NK-92 (cell line): ENCODE measurements around the gene CENPN.

Experiments used
- DNase-seq: peaks from one replicate; lab custom pipeline; 2025; ENCODE audit not compliant: unreplicated experiment; lab: John Stamatoyannopoulos, UW

The CENPN gene, protein sequence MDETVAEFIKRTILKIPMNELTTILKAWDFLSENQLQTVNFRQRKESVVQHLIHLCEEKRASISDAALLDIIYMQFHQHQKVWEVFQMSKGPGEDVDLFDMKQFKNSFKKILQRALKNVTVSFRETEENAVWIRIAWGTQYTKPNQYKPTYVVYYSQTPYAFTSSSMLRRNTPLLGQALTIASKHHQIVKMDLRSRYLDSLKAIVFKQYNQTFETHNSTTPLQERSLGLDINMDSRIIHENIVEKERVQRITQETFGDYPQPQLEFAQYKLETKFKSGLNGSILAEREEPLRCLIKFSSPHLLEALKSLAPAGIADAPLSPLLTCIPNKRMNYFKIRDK

DNA sequence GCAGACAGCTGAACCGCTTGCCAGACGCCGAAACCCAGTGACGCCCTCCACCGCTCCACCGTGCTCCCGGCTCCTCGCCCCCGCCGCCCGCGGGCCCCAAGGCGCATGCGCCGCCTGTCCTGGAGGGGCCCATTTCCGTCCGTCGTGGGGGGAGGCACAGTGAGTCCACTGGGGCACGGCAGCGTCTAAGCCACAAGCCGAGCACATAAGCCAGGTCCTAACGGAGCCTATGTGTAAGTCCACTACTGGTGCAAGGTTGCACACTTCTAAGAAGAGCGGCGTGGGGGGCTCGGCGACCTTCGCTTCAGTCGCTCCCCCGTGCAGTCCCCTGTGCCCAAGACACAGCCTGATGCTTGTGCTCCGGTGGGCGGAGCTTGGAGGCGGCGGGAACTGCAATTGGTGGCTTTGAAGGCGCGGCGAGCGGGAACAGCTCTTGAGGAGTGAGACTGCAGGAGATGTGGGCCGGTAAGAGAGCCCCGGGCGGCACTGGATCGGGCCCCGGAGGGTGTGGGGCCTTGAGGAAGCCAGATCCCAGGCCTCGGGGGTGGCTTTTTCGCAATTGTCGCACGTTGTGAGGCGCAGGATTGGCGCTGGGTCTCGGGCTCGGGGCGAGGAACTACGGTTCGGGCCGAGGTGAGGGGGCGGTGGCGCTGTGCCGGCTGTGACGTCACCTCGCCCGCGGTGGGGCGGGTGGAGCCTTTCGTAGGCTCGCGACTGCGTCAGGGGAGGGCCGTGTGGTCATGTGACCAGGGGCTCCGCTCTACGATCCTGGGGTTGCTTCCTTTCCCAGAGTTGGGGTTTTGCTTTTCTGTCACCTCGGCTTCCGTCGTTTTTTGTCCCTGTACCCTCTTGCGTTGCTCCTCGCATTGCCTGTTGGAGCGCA is at the start of gene CENPN, which contains the start of gene CMC2:
TSS of gene CENPN (plus strand) at position 402 of the 883 bp plus-strand sequence. CDS start 4,726 bp downstream, outside the sequence.
TSS of gene CMC2 (minus strand) at position 73 of the 883 bp plus-strand sequence. CDS start 9,491 bp downstream, outside the sequence.
- peak; percentile 78 for DNase-seq

DNA sequence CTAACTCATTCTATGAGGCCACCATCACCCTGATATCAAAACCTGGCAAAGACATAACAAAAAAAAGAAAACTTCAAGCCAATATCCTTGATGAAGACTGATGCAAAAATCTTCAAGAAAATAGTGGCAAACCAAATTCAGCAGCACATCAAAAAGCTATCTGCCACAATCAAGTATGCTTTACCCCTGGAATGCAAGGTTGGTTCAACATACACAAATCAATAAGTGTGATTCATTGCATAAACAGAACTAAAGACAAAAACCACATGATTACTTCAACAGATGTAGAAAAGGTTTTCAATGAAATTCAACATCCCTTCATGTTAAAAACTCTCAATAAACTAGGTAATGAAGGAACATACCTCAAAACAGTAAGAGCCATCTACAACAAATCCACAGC is 48.7 kb upstream of the CENPN start:
- DNase-seq: no peak

DNA sequence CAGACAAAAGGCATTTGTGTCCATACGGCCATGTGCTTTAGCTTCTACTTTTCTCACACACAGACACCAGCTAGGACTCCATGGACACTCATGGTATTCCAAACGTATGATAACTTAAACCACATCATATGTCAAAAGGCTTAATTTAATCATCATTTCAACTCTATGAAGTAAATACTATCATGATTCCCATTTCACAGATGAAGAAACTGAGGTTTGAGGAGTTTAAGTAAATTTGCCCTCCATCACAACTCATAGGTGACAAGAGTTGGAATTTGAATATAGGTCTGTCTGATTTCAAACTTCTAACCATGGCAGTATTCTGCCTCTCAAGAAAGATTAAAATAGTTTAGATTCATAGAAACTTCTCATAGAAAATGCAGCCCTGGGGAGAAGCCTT is 44.1 kb upstream of the CENPN start:
- no peak for DNase-seq

DNA sequence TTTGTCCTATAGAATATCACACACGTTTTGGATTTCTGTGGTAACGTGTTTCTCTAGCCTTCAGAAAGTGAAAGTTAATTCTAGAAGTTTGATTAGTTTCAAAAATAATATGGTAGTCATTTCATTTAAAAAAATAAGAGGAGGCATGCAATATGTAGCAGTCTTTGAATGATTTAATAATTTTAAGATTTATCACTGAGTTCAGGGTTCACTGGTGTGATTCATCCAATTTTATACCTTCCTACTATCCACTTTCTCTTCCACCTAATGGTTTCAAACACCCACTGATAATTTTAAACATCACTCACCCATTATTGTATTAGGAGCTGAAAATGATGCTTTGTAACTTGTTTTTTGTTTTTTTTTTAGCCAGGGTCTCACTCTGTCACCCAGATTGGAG is 42.7 kb upstream of the CENPN start:
- DNase-seq: no peak

DNA sequence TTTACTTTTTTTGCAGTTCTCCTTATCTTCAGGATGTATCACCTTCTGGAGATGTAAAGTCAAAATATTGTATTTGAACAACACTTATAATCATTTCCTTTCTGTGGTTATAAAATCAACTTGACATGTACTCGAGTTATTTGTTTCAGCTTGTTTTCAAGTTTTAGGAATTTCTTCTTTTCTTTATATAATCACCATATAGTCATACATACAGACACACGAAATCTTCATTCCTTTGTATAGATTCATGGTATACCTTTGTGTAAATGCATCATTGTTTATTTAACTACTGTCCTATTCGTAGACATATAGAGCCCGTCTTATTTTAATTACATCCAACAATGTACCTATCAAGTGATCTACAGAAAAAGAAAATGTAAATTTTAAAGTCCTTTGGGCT is 40.4 kb upstream of the CENPN start:
- no peak for DNase-seq

DNA sequence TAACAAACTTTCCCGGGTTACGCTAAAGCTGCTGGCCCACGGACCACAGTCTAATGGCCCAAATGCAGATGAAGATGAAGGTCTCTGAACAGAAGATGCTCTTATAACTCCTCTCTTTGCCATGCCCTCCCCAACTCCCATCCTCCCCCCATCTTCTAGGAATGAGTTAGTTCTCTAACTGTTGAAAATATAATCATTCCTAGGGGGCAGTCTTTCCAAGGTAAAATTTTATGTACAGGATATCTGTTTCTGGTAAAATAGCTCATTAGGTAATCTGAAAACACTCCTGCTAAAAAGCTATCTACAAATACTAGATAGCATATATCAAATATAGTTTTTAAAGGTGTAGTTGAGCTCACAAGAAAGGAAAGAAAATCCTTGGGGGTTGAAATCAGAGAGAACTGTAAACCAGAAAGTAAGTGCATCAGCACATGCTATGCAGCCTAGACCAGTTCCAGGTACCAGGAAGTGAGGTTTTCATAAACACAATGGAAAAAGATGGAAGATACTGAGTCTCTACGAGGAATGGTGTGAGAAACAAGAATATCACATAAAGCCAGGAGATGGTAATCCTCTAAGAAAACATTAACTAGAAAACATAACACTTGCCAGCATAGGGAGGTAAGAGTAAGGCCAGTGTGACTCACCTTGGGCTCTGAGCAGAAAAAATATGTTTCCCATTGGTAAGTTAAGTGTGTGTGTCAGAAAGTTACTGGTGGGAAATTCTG is 38.5 kb upstream of the CENPN start:
- no peak for DNase-seq

DNA sequence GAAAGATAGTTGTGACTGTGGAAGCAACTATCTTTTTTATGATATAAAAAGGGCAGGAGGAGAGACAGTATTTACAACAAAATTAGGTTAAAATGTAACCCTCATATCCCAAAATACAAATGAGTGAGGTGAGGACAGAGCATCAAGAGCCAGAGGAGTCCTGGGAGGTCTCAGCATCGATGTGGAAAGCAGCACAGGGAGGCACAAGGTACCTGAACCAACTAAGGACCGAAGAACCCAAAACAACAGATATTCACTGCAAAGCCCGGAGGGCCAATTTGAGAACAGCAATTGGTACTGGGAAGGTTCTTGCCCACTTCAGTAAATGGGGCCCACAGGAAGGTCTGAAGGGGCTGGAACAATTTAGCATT is 37.9 kb upstream of the CENPN start:
- DNase-seq: no peak

DNA sequence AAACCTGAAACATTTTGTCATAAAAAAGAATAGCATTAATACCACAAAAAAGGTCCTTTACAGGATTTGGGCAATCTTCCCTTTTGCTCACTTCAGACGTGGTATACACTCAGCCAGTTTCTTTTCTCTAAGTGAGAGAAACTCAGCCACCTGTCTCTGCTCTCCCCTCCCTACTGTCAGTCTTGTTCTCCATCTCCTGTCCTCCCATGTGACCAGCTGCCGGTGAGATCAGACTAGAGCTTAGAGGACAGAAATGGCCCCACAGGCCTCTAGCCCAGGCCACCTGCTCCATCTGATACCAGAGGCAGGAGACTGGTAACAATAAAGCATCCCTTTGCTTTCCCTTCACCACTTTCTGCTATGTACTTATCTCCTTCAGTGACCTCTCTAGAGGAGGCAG is 35.2 kb upstream of the CENPN start:
- no peak for DNase-seq

DNA sequence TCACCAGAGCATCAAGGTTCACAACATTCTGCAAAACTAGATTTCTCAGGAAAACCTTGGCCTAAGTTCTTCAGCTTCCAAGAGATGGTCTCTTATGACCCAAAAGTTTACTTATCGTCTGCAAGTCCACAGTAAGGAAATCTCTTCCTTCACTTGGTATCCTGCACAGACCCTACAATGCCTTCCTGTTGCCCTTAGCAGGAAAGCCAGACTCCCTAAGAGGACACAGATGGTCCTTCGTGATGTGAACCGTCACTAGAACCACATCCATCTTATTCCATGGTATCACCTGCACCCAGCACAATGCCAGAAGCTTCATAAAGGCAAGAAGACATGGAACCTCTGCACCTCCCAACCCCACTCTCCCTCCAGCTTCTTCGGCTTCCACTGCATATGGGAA is 34.4 kb upstream of the CENPN start:
- no peak for DNase-seq

DNA sequence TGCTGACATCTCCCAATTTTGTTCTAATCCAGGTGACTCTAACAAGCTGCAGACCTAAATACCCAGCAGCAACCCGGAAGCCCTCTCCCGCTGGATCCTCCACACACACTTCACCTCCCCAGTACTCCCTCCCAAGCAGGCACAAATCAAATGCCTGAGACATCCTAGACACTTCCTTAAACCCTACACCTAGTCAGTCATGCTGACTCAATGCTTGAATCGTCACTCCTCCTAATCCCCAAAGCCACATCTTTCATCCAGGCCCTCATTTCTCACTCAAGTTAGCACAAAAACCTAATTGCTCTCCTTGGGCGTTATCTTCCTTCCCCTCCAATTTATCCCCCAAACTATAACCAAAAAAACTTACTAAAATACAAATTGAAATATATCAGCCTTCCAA is 33.0 kb upstream of the CENPN start:
- DNase-seq: no peak

DNA sequence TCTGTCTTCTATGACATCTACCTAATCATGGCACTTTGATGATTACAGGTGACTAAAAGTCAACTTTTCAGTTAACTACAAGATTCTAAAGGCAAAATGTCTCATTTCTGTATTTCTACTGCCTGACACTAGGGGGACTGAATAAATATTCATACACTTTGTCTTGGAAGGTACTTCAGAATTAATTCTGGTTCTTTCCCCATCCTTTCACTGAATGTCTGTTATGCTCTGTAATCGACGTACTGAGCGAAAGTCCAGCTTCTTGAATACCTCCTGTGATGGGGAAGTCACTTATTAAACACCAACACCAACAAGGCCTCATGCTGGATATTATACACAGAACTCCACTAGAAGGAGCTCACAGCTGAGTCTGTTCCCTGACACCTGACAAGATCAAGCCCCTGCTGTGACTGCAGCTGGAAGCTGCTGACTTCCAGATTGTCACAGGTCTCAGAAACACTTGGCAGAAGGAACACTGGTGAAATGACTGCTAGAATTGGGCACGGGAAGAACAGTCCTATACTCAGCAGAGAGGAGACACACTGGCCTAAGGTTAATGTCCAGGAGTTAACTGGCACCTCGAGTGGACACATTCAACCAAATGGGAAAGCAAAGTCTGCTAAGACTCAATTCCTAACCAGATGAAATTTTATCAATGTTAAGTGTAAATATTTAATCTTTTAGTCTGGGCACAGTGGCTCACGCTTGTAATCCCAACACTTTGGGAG is 32.2 kb upstream of the CENPN start:
- no peak for DNase-seq

DNA sequence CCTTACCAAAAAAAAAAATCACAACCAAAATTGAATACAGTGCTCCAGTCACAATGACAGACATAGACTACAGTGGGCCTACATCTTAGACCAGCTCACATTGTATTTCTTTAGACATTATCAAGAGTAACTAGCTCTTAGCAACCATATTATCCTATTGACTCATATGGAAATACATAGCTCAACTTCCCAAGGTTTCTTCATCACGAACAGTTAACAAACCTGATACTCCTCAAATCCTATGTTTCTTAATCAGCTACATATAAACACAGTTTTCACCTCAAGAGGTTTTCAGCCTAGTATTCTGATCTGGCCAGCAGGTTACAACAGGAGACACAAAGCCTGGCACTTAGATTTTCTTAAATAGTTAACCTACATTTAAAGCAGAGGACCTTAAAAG is 30.1 kb upstream of the CENPN start:
- no peak for DNase-seq

DNA sequence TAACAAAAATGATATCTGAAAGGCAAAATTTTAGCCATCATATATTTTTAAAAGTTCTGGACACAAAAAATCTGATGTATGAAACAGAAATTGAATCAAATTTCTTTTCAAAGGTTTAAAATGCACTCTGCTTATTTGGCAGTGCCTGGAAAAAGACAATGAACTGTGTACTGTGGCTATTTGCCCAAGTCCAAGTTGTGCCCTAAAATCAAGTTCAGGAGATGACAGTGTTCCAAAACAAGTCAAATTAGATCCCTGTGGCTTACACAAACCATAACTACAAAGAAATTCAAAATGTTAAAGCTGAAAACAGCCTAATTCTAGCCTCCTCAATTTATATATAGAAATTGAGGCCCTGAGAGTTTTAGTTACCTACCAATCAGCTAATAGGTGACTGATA is 25.9 kb upstream of the CENPN start:
- DNase-seq: no peak

DNA sequence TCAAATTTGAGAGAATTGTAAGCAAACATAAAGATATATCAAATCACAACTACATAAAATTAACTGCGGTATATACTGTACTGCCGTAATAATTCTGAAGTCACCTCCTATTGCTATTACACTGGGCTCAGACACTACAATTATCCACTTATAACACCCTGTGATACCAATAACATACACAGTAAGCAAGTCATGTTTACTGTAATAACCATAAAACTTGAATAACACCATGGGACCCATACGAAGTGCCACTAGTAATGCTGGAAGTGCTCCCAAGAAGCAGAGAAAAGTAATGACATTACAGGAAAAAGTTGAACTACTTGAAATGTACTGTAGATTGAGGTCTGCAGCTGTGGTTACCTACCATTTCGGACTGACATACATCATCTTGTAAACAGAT is 24.4 kb upstream of the CENPN start:
- DNase-seq: no peak

DNA sequence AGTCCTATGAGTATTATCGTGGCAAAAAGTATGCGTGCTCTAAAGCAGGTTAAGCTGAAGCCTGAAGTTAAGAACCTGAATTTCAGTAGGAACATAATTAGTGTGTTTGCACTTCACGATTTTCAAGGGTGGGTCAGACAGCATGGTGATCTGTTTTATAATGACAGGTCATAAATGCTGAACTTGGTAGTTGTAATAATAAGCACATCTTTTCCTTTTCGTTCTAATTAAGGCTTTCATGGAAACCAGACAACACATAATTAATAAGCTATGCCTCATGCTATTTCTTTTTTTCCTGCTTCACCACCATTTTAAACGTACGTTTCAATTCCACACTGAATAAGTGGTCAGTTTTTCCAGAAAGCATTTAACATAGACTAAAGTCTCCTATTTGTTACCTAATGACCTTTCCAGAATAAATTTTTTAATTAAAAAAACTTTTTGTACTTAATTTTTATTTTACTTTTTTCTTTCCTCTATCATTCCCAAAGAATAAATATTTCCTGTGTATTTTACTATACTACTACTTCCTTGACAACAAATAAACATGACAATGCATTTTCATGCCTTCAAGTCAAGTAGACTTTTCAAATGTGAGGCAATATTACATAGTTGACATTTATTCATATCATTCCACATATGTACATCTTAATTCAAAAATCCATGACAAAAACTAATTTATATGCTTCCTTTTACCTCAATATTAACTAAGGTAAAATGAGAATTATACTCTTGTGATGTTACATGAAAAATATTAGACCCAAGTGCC is 22.7 kb upstream of the CENPN start:
- no peak for DNase-seq

DNA sequence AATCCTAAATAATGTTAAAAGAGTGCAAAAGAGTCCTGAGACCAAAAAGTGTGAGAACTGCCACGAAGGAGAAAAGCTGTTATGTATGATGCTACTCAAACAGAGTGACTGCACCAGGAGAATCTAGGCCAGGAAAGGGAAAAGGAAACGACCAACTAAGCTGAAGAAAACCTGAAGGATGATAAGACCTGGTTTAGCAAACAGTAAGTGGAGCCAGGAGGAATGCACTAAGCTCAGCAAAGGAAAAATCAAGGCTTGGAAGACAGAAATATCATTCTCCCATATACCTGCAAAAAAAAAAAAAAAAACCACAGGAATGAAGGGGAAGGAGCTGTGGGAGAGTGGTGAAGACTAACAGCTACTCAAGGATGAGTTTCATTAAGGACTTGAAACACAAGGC is 21.4 kb upstream of the CENPN start:
- no peak for DNase-seq

DNA sequence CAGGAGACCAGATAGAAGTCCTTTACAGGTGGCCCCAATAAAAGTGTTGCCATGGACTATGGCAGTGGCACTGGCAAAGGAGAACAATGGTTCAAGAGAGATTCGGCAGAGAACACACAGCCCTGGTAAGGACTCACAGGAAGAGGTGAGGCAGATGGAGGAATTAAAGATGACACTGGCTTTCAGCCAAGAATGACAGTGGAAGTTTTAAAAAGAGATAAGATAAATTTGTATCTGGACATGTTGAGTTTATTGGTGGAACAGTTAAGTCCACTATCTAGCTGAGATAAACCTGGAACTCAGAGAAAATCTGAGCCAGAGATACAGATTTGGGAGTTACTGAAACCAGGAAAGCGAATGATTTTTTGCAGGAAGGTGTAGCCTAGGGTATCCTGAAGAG is 20.5 kb upstream of the CENPN start:
- DNase-seq: no peak

DNA sequence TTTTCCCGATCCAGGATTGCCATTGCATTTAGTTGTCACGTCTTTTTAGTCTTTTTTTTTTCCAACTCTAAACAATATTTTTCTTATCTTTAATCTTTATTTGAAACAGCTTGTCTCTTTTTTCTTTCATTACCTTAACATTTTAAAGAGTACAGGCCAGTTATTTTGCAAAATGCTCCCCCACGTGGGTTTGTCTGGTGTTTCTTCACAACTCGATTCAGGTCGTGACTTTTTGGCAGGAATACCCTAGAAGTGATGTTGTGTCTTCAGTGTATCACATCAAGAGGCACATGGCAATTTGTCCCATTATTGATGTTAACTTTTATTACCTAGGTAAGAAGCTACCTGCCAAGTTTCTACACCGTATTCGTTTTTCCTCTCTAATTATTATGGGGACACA is 18.3 kb upstream of the CENPN start:
- no peak for DNase-seq

DNA sequence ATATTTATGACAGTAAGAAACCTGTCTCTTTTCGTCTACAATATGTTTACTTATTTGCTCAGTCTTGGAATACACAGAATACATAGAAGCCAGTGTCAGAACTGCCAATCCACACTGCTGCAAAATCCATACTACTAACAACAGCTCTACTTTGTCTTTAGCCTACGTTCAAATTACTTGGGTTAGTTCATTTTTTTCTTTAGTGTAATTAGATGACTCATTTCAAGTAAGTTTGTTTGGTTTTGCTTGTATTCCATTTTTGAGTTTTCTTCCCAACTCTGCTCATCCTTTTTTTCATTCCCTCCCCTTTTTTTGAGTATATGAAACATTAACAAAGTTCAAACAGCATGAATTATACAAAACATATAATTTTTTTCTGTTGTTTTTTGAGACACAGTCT is 17.2 kb upstream of the CENPN start:
- no peak for DNase-seq

DNA sequence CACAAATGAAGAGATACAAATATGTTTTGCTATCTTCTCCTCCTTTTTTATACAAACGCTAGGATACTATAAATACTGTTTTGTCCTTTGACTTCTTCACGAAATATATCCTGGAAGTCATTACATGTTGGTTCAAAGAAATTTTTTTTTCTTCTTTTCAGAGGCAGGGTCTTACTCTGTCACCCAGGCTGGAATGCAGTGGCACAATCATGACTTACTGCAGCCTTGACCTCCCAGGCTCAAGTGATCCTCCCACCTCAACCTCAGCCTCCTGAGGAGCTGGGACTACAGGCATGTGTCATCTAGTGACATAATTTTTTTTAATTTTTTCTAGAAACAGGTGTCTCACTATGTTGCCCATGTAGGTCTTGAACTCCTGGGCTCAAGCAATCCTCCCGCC is 16.4 kb upstream of the CENPN start:
- DNase-seq: no peak
